Astrocyte (in vitro differentiated cells and primary cell): ENCODE measurements around the gene C18orf32.

Experiments
- CTCF ChIP-seq: IDR thresholded peaks from 2 replicates; pipeline ENCODE4 v1.5.1; 2011; ENCODE audit warnings: low read depth, mild to moderate bottlenecking, inconsistent platforms, low read length, moderate library complexity; ENCODE audit not compliant: insufficient read depth
- EZH2 ChIP-seq: IDR thresholded peaks from 2 replicates; pipeline ENCODE4 v1.6.1; 2012; ENCODE audit warnings: mild to moderate bottlenecking, low read length, inconsistent platforms; ENCODE audit not compliant: insufficient read depth

GRCh38 chr18:49495076-49495475 is 8.0 kb upstream of the C18orf32 start:
- TF ChIP-seq CTCF (no peak), EZH2 (no peak)
